HUDEP-2 (cell line): ENCODE results near the gene PCNX3.
"Not testable (repeated sequence)": the region's sequence is repeated elsewhere in the genome, so short reads cannot be mapped to it uniquely, and the experiment has no call there.

Experiments
- DNase-seq, 76 experiments: peaks; one replicate each; lab custom pipeline; 2025; ENCODE audit not compliant: unreplicated experiment in 76 of 76; lab: John Stamatoyannopoulos, UW

Gene PCNX3

DNA sequence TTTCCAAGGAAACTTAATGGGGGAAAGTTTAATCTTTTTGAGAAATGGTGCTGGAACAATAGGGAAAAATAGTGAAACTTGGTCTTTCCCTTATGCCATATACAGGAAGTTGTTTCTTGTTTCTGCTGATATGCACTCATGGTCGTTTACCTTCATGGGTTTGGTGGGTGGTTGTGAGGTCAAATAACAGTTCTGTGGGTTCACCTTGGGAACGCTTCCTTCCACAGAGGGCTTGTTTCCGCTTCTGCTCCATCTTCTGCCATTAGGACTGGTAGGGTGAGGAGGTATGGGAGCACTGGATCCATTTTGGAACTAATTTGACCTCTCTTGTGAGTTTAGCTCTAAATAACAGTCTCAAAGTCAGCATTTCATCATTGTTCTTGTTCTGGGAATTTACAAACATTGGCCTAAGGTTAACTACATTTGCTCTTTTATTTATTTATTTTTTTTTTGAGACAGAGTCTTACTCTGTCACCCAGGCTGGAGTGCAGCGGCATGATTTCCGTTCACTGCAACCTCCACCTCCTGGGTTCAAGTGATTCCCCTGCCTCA, 64.7 kb downstream of the PCNX3 start:
- no peak for DNase-seq

- not testable (repeated sequence) for DNase-seq
Observed at GRCh38 chr11:65683480-65683879, 67.9 kb downstream of the PCNX3 start.

- no peak for DNase-seq
Observed at GRCh38 chr11:65685981-65686380, 70.4 kb downstream of the PCNX3 start.
